Cortex of kidney (tissue), 1 donor: ENCODE measurements around the gene AGXT.

Experiments used
- DNase-seq: peaks from one replicate; lab custom pipeline; 2025; lab: John Stamatoyannopoulos, UW

AGXT gene

DNA sequence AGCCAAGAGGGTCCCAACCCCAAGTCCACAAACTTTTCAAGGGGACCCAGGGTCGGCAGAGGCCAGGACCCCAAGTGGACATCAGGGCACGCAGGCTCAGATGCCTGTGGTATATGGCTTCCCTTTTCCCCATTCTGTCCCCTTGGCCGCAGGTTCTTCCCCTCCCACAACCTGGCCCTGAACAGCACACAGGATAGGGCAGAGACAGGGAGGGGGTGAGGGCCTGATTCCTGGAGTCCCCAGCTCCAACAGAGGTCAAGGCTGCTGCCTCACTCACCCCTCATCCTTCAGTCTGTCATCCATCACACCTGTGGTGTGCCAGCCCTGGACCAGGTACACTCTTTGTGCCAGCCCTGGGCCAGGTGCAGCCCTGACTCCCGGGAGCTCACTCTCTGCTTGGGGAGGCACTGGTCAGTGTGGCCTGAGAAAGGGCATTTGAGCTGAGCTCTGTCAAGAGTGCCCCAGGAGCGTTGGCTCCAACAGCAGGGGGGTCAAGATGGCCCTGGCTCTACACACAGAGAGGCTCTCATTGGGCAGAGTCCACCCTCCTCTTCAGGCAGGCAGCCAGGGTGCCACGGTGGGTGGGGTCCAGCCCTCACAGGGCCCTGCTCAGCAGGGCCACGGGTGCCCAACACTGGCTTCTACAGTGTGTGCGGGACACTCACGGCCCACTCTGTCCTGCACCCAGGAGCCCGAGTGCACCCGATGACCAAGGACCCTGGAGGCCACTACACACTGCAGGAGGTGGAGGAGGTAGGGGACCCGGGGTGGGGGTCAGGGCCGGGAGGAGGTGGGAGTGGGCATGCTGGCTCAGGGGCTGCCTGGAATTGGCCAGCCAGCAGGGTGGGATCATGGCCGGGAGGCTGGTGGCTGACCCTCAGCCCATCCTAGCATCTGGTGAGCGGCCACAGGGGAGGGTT lies 1.6 kb downstream of the AGXT start:
- no peak for DNase-seq

DNA sequence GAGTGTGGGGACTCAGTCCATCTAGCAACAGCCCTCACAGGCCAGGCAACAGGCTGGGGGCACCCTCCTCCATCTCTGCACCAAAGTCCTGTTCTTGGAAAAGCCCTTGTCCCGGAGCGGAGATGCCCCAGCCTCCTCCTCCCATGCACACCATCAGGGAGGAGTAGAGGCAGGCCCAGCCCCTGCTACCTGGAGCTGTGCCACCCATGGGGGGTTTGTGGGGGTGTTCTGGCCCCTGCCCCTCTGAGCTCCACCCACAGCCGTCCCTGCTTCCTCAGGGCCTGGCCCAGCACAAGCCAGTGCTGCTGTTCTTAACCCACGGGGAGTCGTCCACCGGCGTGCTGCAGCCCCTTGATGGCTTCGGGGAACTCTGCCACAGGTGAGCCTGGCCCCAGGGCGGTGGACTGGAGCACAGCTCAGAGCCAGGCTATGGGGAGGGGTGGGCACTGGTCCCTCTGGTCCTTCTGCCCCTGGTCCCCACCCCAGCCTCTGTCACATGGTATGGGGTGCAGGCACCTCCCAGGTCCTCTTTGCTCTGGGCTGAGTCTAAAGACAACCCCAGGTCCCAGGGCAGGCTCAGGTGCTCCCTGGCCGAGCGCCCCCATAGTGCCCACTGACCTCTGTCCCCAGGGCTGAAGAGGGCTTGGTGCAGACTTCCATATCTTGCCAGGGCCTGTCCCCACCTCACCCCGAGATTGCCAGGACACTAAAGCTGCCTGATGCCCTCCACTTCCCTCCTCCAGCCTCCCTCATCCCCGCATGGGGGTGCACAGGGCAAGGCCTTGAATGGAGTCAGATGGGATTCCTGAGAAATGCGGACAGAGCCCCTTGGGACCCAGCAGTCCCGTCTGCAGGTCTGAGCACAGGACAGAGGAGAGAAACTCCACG lies 2.7 kb downstream of the AGXT start:
- no peak for DNase-seq

DNA sequence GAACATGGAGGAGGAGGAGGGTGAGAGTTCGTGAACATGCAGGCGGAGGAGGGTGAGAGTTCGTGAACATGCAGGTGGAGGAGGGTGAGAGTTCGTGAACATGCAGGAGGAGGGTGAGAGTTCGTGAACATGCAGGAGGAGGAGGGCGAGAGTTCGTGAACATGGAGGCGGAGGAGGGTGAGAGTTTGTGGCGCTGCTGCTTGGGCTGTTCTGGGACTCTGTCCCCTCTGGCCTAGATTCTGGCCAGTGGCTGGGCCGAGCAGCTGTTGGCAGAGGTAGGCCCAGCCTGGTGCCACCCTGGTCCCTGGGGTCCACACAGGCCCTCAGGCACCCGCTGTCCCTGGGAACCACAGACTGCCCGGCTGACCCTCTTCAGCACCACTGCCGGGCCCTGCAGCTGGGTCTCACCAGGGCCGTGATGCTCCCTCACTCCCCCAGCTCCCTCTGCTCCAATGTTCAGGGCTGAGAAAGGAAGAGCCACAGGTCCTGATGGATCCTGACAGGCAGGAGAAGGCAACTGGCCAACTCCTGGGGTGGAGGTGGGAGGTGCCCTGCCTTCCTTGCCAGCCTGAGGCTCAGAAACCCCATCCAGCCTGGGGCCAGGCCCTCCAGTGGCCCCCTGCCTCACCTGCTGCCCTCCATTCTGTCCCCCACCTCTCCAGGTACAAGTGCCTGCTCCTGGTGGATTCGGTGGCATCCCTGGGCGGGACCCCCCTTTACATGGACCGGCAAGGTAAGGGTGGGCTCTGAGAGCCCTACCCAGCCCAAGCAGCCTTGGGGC lies 3.9 kb downstream of the AGXT start:
- DNase-seq: no peak

DNA sequence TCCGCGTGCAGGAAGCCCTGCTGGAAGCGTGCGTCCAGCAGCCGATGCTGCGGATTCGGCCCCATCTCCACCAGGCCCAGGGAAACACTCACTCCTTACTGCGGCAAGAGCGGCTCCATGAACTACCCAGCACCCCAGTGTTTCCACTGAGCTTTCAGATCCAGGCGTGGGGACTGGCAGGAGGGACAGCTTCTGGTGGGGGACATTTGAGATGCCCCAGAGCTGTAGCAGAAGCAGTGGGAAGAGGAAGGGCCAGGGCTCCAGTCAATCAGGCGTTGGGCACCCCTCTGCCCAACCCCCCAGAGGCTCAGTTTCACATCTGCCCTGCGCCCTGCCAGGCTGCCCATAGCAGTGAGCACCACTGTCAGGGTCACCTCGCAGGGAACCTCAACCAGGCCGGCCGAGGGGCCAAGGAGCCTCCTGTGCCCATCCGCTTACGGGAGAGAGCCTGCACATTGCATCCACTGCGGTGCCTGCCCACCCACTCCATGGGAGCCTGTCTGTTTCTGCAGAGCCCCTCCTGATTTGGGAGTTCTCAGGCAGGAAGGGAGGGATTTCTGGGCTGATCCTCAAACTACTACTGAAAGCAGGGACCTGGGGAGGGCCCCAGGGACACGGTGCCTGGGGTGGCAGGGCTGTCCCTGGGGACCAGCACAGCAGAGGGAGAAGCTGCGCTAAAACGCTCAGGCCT lies 4.6 kb downstream of the AGXT start:
- no peak for DNase-seq

DNA sequence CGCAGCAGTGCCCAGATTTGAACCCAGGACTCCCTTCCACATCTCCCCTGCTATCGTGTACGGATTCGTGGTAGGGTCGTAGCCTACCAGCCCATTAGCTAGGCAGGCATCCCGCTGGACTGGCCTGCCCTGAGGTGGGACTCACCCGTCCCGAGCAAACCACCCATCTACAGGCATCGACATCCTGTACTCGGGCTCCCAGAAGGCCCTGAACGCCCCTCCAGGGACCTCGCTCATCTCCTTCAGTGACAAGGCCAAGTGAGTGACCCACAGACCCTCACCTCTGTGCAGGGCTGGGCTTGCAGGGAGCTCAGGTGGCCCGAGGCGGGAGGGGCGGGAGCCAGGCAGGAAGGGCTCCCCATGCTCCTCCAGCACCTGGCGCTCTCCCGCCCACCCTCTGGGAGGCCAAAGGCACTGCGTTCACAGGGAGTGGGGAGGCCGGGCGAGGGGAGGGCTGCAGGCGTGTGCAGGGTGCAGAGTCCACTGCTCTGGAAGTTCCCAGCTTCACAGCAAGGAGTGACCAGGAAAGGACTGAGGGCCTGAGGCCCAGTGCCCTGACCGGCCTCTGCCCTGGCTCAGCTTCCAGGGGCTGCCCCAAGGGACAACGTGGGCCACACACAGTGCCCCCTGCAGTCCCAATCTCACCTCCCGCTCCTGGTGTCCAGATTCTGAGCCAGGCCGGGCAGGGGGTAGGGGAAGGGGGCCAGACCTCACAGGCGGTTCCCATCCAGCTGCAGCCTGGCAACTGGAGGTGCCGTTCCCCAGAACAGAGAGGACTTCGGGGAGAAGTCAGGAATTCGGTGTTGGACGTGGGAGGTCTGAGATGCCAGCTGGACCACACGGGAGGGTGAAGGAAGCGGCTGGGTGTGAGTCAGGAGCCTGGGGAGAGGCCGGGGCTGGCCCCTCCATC lies 5.4 kb downstream of the AGXT start:
- no peak for DNase-seq

DNA sequence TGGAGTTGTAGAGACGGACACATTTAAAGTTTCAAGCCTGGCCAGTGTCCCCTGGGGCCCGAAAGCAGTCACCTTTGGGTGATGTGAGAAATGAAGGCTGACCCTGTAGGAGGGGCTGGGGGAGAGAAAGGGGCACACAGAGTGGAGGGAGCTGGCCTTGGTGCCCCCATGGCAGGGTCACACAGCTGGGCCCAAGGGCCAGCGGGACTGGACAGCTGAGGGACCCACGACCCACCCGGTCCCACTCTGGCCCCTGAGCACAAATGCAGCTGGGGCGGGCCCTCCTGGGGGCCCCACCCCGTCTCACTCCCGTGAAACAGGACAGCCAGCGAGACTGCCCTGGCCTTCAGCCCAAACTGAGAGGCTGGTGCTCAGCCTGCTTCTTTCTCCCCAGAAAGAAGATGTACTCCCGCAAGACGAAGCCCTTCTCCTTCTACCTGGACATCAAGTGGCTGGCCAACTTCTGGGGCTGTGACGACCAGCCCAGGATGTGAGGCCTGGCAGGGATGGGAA lies 6.1 kb downstream of the AGXT start:
- DNase-seq: no peak

DNA sequence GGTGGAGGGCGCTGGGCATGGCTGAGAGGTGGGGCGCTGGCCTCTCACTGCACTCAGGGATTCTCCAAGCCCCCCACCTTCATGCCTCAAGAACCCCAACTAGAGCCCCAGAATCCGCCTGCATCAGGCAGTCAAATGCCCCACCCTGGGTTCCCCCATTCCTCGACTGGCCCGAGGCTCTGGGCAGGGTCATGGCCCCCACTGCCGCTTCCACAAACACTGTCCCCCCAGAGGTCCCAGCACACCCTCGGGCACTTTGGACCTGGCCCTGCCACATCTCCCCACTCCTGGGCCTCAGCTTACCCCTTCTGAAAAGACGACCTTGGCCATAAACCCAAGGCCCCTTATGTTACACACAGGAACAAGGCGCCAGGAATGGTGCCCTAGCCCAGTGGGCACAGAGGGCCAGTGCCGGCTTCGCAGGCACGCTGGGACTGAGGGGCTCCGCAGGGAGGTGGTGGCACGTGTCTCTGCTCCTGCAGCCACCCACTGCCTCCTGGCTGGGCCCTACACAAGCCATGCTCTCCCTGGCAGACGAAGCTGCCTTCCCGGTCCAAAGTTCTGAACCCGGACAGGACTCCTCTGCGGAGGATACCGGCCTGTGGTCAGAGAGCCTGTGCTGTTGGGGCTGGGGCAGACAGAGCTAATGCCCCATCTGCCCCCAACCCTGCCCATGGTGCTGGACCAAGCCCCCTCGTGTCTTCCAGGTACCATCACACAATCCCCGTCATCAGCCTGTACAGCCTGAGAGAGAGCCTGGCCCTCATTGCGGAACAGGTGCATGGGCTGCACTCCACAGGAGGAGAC lies 6.8 kb downstream of the AGXT start:
- no peak for DNase-seq

DNA sequence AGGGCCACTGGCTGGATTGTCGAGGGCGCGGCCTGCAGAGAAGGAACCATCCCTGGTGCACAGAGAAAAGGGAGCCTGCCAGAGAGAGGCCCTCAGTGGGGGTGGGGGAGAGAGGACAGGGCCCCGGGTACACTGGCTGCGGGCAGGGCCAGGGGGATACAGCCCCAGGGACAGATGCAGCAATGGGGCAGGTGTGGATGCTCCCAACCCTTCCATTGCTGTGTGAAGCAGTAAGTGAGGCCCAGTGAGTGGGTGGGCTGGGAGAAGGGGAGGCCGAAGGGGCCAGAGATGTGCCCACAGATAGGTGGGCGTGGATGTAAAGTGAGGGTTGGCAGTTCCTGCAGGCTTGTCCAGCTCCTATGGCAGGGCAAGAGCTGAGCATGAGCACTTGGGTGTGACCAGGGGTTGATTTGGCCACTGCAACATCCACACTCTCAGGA lies 7.4 kb downstream of the AGXT start:
- DNase-seq: no peak

DNA sequence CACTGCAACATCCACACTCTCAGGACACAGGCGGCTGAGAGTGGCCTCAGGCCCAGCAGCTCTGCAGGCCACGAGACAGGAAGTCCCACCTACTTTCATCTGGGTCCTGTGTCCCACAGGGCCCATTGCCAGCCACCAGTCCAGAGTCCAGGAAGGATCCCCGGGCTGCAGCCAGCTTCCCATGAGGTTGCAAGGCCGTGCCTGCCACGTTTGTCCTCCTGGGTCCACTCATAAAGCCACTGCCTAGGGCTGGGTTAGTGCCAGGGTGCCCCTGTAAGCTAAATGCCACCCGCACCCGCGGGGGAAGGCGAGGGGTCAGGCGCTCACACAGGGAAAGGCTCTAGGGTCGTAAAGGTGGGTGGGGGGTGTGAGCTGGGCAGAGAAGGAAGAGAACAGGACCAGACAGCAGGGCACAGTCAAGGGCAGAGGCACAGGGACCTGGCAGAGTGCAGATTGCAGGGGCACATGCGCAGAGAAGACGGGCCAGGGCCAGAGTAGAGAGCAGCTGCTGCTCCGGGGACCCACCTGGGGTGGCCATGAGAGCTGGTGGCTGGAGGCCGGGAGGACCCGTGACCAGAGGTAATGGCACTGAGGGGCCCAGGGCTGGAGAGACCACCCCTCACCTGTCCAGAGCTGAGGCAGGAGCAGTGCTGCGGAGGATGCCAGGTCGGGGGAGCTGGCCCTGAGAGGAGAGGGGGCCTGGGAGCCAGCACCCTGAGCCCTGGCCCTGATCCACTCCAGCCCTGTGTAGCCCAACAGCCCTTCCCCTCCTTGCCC lies 8.0 kb downstream of the AGXT start:
- no peak for DNase-seq

DNA sequence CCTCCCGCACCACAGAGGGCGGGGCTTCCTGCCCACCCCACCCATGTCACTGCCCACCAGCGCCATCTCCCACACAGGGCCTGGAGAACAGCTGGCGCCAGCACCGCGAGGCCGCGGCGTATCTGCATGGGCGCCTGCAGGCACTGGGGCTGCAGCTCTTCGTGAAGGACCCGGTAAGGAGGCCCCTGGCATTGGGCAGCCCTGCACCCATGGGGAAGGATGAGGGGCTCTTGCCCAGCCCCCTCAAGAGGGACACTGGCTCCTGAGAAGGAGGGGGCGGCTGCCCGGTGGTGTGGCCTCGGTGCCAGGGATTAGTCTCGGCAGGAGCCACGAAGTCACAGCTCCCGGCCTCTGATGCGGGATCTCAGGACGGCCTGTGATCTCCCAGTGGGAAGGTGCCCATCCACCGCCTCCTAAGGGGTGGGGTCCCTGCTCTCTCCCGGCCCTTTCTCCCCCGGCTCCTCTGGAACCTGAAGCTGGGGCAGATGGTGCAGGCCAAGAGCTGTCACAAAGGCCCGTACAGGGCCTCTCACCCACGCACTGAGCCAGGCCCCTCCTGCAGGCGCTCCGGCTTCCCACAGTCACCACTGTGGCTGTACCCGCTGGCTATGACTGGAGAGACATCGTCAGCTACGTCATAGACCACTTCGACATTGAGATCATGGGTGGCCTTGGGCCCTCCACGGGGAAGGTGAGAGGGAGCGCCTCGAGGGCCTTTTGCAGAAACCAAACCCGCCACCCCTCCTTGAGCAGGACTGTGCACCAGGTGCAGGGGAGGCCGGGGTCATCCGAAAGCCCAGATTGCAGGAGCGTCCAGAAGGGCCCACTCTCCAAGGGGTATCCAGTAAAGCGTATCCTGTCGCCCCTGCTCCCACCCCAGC lies 9.1 kb downstream of the AGXT start:
- DNase-seq: no peak

DNA sequence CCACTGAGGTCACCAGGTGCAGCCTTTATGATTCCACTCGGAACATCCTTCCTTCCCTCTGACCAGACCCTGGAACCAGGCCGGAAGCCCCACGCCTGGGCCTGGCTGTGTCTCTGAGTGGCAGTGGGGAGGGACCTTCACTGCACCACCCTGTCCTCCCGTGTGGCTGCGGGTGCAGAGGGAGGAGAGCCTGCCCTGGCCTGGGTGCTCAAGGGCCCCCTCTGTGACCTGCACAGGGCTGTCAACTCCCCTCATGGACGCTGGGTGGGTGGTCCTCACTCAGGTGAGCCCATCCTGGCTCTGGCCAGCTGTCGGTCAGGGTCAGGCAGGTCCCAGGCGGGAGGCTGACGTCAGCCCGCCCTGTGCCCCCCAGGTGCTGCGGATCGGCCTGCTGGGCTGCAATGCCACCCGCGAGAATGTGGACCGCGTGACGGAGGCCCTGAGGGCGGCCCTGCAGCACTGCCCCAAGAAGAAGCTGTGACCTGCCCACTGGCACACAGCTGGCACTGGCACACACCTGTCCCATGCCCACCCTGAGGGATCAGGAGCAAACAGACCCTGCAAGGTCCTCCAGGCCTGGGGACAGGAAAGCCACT lies 9.8 kb downstream of the AGXT start:
- no peak for DNase-seq

DNA sequence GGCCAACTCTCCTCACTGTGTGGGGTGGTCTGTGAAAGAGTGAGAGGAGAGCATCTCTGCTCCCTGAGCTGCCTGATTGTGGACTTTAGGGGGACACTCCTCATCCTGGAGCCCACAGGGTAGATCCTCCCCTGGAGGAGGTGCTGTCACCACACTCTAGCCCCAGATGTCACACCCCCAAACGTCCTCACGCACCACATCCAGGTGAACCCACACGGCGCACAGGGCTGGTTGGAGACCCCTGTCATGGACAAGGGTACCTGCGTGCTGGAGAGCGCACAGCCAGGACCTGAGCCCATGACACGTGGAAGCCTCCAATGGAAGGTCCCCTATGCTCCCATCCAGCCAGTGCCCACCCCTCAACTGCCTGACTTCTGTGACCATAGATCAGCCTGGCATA lies 10.5 kb downstream of the AGXT start:
- no peak for DNase-seq

DNA sequence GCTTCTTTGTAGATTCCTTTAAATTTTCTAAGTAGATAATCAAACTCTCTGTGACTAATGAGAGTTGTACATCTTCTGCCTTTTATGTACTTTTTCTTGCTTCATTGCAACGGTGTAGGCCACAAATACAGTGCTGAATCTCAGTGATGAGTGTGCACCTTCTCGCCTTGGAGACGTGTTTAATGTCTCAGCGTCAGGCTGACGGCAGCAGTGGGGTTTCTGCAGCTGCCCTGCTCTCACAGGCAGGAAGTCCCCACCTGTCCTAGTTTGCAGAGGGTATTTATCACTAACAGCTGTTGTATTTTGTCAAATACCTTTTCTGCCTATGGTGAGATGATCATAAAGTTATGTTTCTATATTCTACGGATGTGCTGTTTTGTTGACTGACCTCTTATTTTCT lies 13.3 kb downstream of the AGXT start:
- no peak for DNase-seq

DNA sequence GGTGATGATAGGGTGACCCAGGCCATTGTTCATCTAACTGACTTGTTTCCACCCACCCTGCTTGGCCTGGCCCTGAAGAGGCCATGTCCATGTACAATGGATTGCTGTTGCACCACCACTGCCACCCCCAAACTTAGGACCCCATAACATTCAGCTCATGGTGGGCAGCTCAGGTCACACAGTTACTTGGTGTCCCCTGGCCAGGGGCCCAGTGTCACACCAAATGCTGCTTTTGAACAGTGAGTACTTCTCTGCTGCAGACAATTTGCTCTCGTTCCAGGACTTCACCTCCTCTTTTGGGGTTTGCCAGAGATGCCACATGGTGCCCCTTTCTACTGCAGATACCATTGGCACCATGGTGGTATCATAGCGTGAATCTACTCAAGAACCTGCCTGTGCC lies 15.6 kb downstream of the AGXT start:
- no peak for DNase-seq

DNA sequence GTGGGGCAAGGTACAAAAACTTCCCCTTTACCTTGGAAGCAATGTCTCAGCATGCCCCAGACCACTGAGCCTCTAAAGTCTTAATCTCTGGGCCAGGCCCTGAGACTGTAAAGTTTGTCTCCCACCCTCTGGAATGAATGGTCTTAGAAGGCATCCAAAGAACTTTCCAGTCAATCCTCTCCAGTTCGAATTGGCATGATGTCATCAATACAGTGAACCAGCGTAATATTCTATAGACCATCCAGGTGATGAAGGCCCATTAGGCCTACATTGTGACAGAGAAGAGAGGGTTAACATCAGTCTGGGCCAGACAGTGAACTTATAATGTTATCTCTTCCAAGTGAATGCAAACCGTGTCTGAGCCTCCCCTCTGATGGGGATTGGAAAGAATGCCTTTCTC lies 16.1 kb downstream of the AGXT start:
- no peak for DNase-seq

DNA sequence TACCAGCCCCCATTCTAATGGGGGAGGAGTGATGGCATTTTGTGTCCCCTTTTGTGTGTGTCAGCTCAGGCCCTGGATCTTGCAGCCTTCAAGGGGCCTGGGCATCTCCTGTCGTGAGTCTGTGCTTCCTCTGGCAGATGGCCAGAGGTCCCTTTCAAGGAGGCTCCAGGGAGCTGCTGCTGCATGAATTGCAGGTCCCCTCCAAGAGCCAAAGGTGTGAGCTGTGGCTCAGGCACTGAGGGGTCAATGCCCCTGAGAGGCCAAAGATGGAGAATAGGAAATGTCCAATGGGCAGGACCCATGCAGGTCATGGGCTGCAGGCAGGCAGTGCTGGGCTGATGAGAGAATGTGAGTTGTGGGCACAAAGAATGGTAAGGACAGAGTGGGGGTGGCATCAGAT lies 16.9 kb downstream of the AGXT start:
- DNase-seq: no peak

DNA sequence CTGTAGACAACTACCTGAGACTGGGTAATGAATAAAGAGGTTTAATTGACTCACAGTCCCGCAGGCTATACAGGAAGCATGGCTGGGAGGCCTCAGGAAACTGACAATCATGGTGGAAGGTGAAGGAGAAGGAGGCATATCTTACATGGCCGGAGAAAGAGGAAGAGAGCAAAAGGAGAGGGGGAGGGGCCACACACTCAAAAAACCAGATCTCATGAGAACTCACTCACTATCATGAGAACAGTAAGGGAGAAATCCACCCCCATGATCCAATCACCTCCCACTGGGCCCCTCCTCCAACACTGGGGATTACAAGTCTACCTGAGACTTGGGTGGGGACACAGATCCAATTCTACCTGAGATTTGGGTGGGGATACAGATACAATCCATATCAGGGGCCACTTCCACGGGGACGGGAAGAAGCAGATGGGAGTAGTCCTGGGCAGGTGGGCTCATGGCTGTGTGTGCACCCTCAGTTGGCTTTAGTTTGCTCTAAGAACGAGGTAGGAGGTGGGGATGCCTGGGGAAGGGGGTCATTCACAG lies 17.5 kb downstream of the AGXT start:
- no peak for DNase-seq
